HS-5 (cell line): ENCODE results near the gene C20orf204.
"Not testable (repeated sequence)": the region's sequence is repeated elsewhere in the genome, so short reads cannot be mapped to it uniquely, and the experiment has no call there.

ENCODE experiments used
- DNase-seq: peaks from one replicate; pipeline ENCODE4 v3.0.0-alpha.2; 2012; ENCODE audit warnings: low read depth

C20orf204 gene, protein sequence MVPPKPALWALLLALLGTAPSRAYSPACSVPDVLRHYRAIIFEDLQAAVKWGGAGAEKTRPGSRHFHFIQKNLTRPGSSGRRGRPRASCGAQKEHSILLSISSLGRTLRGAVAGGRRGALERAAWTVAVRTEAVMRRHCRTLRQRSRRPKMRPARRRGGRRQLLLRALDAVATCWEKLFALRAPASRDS

DNA sequence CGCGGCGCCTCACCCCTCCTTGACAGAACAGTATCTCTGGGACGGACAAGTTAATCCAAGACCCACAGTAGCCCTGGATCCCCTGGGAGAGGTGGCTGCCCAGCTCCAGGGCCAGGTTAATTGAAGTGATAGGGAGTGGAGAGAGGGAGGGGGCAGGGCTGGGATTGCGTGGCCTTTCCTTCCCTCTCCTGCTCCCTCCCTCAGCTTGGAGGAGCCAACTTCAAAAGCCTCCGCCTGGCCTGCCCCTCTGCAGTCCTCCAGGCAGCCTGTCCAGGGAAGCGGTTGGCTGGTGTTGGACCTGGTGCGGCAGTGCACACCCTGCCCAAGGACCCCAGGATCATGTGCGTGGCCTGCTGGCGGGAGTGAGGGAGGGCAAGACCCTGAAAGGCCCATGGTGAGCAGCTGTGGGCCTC lies at the start of gene C20orf204:
Gene C20orf204, plus strand, starts transcription at position 250 of the 413 bp plus-strand sequence. Its CDS starts 142 bp downstream, at position 392.
- DNase-seq: no peak

DNA sequence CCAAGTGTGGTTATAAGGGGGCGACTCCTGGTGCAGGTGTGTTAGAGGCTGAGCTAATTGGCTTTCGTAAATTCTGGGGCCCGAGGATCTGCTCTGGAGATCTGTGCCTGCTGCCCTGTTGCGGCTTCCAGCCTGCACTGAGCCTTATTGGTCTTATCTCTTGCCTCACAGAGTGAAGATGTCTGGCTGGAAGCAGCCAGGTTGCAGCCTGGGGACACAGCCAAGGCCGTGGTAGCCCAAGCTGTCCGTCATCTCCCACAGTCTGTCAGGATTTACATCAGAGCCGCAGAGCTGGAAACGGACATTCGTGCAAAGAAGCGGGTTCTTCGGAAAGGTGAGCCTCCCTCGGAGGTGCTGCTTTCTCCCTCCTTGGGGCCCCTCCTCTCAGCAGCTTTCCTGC lies 35.1 kb upstream of the C20orf204 start:
- no peak for DNase-seq

DNA sequence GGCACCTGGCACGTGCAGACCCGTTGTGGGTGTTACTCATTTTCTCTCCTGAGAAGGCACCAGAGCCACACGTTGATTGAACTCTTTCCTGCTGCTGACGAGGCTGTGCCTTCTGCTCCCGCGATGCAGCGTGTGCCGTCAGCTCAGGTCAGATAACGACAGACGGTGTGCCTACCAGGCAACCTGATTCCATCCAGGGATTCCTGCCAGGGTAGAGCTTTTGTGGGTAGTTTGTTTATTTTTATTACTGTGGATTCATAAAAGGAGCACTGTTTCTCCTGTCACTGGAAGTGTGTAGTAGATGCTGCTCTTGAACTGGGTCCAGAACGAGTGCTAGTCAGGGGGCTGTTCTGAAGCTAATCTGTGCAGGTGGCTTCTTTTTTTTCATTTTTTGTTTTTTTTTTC lies 34.4 kb upstream of the C20orf204 start:
- DNase-seq: no peak

DNA sequence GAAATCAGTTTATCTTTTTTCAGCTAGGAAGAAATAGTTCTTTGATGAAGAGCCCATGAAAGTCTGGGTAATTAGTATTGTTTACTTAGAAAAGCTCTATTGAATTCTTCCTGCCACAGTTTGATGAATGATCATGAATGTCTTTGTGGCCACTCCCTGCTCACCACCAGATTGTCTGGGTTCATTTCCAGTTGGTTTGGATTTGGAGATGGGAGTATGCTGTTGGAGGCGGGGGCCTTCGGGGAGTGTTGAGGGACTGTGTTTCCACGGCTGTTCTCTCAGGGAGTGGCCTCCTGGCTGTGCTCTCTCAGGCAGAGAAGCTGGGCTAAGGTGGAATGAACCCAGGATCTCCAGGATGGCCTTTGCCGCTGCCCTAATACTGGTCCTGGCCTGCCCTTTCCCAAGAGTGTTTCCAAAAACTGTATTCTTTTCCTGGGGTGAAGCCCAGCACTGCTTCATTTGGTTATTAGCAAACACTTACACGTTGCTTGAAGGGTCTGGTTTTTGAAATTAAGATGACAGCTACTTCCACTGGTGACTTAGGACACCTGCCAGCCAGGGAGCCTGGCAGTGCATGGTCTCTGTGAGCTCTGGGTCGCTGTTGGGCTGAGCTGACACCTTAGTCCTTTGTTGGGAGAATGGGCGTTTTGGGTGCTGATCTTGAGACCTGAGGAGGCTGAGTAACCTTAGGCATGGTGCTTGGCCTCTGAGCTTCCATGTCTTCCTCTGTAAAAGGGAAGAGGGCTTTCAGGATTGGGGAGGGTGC lies 31.8 kb upstream of the C20orf204 start:
- DNase-seq: no peak

DNA sequence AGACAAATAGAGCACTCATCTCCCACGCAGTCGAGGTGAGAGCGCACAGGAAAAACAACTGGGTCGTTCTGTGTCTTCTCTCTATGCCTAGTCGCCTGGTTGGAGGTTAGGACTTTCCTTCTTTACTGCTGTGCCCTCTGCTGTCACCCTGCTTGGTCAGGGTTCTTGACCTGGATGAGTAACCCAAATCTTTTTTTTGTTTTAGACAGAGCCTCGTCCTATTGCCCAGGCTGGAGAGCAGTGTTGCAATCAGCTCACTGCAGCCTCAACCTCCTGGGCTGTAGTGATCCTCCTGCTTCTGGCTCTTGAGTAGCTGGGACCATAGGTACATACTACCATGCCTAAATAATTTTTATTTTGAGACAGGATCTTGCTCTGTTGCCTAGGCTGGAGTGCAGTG lies 30.6 kb upstream of the C20orf204 start:
- no peak for DNase-seq

DNA sequence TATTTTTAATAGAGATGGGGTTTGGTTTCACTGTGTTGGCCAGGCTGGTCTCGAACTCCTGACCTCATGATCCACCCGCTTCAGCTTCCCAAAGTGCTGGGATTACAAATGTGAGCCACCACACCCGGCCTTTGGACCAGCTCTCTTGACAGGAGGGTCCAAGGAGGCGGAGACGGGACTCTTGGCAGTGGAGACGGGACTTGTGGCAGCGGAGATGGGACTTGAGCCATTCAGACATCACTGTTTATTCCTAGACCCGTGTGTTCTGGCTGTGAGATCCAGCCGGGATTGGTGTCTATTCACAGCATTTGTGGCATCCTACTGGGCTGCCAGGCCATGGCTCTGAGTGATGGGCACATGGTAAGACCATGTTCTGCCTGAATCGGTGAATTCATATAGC lies 29.5 kb upstream of the C20orf204 start:
- no peak for DNase-seq

DNA sequence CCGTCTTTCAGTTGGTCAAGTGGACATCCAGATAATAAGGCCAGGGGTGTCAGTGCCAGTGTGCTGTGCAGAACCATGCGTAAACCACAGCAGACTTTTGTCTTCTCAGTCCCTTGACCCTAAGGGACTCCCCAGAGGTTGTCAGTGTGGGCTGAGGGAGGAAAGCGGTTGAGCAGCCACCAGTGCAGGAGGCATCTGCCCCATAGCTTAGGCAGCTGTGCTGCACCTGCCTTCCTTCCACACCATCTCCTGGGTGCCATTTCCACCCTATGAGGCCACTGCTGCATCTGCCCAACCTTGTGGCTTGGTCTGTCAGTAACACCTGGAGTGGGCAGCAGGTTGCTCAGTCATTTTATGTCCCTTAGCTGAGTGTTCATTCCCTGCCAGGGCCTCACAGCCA lies 29.1 kb upstream of the C20orf204 start:
- DNase-seq: no peak

DNA sequence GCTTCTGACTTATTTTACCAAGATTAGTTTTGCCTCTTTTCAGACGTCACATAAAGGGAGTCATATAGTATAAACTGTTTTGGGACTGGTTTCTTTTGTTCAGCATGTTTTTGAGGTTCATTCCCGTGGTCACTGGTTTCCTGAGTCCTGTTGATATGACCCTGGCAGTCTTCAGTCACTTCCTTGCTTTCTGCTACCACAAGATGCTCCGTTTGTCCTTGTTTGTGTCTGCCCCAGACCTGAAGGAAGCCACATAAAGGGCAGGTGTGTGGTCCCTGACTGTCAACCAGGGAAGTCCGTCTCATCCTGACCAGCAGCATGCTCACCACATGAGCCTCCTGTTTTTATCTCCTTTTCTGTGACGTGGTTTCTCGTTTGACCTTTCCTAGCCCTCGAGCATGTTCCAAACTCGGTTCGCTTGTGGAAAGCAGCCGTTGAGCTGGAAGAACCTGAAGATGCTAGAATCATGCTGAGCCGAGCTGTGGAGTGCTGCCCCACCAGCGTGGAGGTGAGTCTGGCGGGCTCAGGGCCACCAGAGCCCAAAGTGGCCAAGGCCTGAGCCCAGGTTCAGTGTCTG lies 26.1 kb upstream of the C20orf204 start:
- no peak for DNase-seq

DNA sequence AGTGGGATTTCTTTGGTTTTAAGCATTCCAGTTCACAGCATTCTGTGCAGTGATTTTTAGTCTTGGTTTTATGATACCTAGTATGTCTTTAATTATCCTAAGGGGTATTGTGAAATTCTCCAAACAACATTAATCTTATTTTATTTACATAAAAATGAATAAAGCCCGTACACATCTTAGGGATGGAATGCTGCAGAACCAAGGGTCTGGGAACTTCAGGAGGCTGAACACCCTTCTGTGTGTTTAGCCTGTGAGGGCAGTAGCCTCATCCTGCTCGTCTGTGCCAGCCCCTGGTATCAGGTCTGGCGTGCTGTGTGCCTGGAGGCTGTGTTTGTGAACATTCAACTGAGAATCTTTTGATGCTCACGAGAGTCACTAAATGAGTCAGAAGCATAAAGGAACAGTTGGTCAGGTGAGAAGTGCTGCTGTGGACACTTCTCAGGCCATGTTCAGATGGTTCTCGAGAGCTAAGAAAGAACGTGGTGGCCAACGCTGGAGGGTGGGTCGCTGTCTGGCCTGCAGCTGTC lies 25.2 kb upstream of the C20orf204 start:
- DNase-seq: peak; percentile 4

DNA sequence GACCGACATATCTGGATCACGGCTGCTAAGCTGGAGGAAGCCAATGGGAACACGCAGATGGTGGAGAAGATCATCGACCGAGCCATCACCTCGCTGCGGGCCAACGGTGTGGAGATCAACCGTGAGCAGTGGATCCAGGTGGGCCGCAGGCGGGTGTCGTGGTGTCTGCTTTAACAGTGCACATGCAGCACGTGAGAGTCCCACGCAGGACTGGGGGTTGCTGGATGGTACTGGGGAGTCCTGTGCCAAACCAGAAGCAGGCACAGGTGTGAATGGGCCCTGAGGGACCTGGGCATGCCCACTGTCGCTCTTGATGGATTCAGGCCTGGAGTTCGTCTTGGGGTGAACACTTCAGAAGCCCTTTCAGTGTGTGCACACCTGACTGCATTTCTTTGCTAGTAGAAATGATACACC lies 24.6 kb upstream of the C20orf204 start:
- DNase-seq: no peak

DNA sequence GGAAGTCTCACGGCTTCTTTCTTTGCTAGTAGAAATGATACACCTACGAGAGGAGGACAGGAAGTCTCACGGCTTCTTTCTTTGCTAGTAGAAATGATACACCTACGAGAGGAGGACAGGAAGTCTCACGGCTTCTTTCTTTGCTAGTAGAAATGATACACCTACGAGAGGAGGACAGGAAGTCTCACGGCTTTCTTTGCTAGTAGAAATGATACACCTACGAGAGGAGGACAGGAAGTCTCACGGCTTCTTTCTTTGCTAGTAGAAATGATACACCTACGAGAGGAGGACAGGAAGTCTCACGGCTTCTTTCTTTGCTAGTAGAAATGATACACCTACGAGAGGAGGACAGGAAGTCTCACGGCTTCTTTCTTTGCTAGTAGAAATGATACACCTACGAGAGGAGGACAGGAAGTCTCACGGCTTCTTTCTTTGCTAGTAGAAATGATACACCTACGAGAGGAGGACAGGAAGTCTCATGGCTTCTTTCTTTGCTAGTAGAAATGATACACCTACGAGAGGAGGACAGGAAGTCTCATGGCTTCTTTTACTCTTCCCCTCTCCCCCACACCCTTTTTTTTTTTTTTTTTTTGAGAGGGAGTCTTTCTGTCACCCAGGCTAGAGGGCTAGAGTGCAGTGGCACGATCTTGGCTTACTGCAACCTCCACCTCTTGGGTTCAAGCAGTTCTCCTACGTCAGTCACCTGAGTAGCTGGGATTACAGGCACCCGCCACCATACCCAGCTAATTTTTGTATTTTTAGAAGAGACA lies 23.4 kb upstream of the C20orf204 start:
- DNase-seq: not testable (repeated sequence)

DNA sequence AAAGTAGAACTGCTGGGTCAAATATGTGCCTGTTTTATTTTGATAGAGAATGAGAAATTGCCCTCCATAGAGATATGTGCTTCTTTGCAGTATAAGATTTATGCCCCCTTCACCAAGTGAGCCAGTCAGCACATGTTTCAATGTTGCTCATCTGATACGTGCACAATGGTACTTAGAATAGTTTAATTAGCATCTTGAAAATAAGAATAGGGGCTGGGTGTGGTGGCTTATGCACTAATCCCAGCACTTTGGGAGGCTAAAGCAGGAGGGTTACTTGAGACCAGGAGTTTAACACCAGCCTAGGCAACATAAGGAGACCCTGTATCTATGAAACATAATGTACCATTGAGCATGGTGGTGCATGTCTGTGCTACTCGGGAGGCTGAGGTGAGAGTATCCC lies 20.3 kb upstream of the C20orf204 start:
- DNase-seq: no peak

DNA sequence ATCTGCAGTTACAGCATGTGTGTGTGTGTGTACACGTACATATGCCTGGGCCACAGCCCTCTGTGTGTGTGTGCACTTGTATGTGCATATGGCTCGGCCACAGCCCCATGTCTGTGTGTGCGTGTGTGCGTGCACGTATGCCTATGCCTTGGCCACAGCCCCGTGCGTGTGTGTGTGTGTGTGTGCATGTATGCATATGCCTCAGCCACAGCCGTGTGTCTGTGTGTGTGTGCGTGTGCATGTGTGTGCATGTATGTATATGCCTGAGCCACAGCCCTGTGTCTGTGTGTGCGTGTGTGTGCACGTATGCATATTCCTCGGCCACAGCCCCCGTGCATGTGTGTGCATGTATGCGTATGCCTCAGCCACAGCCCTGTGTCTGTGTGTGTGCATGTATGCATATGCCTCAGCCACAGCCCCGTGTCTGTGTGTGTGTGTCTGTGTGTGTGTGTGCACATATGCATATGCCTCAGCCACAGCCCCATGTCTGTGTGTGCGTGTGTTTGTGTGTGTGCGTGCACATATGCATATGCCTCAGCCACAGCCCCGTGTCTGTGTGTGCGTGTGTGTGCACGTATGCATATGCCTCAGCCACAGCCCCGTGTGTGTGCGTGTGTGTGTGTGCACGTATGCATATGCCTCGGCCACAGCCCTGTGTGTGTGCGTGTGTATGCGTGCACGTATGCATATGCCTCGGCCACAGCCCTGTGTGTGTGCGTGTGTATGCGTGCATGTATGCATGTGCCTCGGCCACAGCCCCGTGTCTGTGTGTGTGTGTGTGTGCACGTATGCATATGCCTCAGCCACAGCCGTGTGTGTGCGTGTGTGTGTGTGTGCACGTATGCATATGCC lies 14.6 kb upstream of the C20orf204 start:
- no peak for DNase-seq

DNA sequence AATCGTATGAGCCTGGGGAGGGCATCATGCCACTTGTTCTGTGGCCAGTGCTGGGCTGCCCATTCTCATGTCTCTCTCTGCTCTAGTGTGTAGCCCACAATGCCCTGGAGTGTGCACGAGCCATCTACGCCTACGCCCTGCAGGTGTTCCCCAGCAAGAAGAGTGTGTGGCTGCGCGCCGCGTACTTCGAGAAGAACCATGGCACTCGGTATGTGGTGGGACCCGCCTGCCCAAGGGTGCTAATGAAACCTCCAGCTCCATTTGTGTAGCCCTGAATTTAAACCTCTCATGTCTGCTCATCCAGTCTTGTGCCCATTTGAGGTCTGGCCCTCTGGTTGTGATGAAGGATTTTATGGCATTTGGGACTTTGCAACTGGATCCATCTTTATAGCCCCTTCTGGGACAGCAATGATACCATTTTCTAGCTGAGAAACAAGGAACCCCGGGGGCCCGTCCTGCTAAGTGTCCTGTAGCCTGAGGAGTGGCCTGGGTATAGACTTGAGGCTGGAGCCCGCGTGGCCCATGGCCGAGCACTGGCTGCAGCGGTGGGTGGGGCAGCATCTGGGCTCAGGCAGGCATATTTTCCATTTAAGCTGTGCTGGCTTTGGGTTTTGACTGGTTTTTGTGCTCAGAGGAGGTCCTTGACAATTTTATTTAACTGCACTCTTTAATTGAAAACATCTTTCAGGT lies 13.2 kb upstream of the C20orf204 start:
- DNase-seq: no peak

DNA sequence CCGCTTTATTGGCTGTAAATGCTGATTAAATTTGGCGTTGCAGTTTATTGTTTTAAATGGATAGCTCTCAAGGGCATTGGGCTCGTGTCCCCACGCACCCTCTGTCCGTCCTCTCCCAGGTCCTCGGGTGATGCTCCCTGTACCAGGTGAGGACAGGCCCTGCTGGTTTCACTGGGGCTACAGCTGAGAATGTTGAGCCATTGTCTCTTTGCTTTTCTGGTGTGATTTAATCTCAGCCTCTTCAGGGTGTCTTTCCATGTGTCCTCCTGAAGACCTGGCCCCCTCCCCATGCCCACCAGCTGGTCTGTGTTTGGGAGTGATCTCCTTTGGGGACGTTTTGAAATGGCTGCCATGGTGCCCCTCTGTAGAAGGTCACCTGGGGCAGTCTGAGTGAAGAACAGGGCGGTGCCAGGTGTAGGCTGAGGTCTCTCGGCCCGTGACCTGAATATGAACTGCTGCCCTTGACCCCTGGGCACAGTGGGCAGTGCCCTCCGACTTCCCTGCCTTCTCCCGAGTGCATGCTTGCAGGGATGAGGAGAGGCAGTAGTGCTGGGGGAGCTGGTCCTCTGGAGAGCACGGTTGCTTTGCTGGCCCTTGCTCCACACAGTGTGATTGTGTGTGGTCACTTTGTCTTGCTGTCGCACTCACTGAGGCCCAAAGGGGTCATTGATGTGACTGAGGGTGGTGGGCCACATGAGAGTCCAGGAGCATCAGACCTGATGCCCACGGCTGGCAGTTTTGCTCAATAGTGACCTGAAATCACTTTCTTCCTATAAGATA lies 12.4 kb upstream of the C20orf204 start:
- DNase-seq: no peak

DNA sequence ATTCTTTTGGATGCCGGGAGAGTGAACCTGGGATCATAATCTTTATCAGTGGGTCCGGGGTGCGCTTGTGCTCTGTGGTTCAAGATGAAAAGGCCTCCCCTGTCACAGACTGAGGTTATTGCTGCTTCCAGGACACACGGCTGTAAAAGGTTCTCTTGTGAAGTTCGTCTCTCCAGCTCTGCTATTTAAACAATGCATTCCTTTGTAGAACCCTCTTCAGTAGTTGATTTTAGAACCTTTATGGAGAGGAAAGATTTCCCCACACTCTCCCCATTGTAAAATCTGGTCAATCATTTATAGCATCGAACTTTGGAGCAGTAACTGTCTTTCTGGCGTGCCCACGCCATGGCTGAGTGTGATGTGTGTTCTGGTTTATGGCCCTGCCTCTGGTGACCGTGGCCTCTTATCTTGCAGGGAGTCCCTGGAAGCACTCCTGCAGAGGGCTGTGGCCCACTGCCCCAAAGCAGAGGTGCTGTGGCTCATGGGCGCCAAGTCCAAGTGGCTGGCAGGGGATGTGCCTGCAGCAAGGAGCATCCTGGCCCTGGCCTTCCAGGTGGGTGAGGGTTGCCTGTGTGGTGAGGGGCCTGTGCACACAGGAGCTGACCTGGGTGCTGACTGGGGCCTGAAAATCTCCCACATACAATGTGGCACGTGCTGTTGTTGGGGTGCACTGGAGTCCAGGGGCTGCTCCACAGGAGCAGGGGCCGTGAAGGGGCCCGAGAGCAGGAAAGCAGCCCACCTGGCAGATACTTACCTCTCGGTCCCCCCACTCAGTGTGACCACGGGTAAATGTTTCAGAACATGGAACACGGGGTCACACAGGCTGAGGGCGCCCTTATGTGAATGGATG lies 11.6 kb upstream of the C20orf204 start:
- no peak for DNase-seq

DNA sequence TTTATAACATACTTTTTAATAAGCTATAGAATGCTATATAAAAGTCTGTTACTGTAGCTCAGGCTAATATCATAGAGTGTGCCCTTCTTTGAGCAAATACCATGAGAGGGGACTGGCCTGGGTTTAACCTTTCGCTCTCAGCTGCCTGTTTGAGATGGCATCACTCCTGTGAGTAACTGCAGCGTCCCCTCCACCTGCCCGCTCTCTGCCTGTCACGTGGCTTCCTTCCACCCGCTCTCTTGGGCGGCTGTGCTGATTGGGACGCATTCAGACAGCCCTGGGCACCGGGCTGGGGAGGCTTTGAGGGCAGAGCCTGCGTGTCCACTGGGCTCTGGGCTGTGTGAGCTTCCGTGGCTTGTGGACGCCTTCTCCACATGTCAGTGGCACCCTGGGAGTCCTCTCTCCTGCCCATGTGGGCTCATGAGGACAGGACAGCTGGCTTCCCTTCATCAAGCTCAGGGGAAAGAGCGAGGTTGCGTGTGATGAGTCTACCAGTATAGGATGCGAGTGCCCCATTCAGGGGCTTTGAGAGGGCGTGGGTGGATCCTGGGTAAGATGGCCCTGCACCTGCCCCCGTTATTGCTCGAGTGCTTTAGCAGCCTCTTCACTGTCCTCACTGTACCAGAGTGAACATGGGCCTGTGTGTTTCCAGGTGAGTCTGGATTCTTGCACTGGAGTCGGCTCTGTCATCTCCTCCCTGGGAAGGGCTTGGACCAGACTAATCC lies 10.7 kb upstream of the C20orf204 start:
- no peak for DNase-seq

DNA sequence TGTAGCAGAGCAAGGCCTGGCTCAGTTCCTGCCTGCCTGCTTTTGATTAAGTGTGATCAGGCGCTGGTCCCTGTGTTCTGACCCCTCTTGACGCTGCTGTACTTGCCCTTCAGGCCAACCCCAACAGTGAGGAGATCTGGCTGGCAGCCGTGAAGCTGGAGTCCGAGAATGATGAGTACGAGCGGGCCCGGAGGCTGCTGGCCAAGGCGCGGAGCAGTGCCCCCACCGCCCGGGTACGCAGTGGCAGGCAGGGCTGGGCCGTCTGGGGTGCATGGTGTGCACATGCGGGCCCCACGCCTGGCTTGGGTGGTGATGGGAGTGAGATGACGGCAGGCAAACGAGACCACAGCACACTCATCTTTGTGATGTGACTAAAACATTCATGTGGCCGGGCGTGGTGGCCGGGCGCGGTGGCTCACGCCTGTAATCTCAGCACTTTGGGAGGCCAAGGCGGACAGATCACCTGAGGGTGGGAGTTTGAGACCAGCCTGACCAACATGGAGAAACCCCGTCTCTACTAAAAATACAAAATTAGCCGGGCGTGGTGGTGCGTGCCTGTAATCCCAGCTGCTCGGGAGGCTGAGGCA lies 10.1 kb upstream of the C20orf204 start:
- DNase-seq: no peak
